Liver (tissue), 3 donors: ENCODE measurements around the gene SMAP2.

Experiments used
- CTCF ChIP-seq: fragments of 150-350 bp; IDR thresholded peaks from 2 replicates; pipeline ENCODE4 v1.5.1; 2017; ENCODE audit warnings: improper control_type of control experiment, low read depth, low read length; ENCODE audit not compliant: missing input control
- EGR1 ChIP-seq, 2 donors: IDR thresholded peaks; 2 replicates each; pipeline ENCODE4 v1.6.1; 2016 to 2018; ENCODE audit warnings: antibody characterized with exemption in 2 of 2, low read depth in 2 of 2
- GABPA ChIP-seq, 2 donors: IDR thresholded peaks in 1 of 2; conservative IDR thresholded peaks in 1 of 2; 2 replicates each; pipeline ENCODE4 v1.6.1; 2016; ENCODE audit warnings: antibody characterized with exemption in 2 of 2, mild to moderate bottlenecking in 1 of 2, moderate library complexity in 1 of 2
- HNF4A ChIP-seq, 2 donors: conservative IDR thresholded peaks; 2 replicates each; pipeline ENCODE4 v1.6.1; 2016; ENCODE audit warnings: antibody characterized with exemption in 2 of 2, mild to moderate bottlenecking in 2 of 2
- HNF4G ChIP-seq: IDR thresholded peaks from 2 replicates; pipeline ENCODE4 v1.6.1; 2016; ENCODE audit warnings: antibody characterized with exemption
- JUND ChIP-seq, 2 donors: IDR thresholded peaks; 2 replicates each; pipeline ENCODE4 v1.6.1; 2016; ENCODE audit warnings: antibody characterized with exemption in 2 of 2
- MAX ChIP-seq: IDR thresholded peaks from 2 replicates; pipeline ENCODE4 v1.6.1; 2016; ENCODE audit warnings: antibody characterized with exemption
- NR2F2 ChIP-seq: IDR thresholded peaks from 2 replicates; pipeline ENCODE4 v1.6.1; 2016; ENCODE audit warnings: antibody characterized with exemption
- RAD21 ChIP-seq, 2 donors: IDR thresholded peaks; 2 replicates each; pipeline ENCODE4 v1.6.1; 2016; ENCODE audit warnings: antibody characterized with exemption in 2 of 2, mild to moderate bottlenecking in 2 of 2
- REST ChIP-seq: IDR thresholded peaks from 2 replicates; pipeline ENCODE4 v1.6.1; 2016; ENCODE audit warnings: antibody characterized with exemption, mild to moderate bottlenecking
- SP1 ChIP-seq: IDR thresholded peaks from 2 replicates; pipeline ENCODE4 v1.6.1; 2018; ENCODE audit warnings: antibody characterized with exemption, mild to moderate bottlenecking
- TAF1 ChIP-seq: conservative IDR thresholded peaks from 2 replicates; pipeline ENCODE4 v1.6.1; 2016; ENCODE audit warnings: antibody characterized with exemption, mild to moderate bottlenecking
- YY1 ChIP-seq: IDR thresholded peaks from 2 replicates; pipeline ENCODE4 v1.6.1; 2016; ENCODE audit warnings: antibody characterized with exemption, mild to moderate bottlenecking
- donor health status: healthy.
- donor health status: healthy.

- TF ChIP-seq YY1 (no peak), GABPA (IDR thresholded peaks at IDR 0.05 in 1 of 2, conservative IDR thresholded peaks at IDR 0.05 in 1 of 2) (no peak), CTCF (no peak), RAD21 (IDR thresholded peaks at IDR 0.05) (no peak), REST (no peak), TAF1 (no peak), SP1 (no peak), HNF4A (conservative IDR thresholded peaks at IDR 0.05) (no peak), MAX (no peak), NR2F2 (no peak), EGR1 (IDR thresholded peaks at IDR 0.05; ENCODE audit: low read depth in 2 of 2) (no peak), HNF4G (no peak), JUND (IDR thresholded peaks at IDR 0.05) (no peak)
Measured at GRCh38 chr1:40357625-40358024, 15.9 kb upstream of the SMAP2 start.
